ENCODE data around the gene SLC27A2.

The SLC27A2 gene

GRCh38 chr15:50277370-50277769 lies 95.4 kb downstream of the SLC27A2 start:
- no peak overlapping the region for H3K4me3 ChIP-seq (ENCODE audit: low read length)
- no peak for DNase-seq (ENCODE audit: low read depth)
- no peak for TF ChIP-seq CTCF (IDR thresholded peaks at IDR 0.05; ENCODE audit: insufficient read depth, low read depth, low read length, missing control alignments)

GRCh38 chr15:50278496-50278895 lies 96.5 kb downstream of the SLC27A2 start:
- TF ChIP-seq CTCF (IDR thresholded peaks at IDR 0.05; ENCODE audit: insufficient read depth, low read depth, low read length, missing control alignments) = no peak
- DNase-seq (ENCODE audit: low read depth) = no peak

GRCh38 chr15:50280271-50280670 lies 98.3 kb downstream of the SLC27A2 start:
- no peak for TF ChIP-seq CTCF (IDR thresholded peaks at IDR 0.05; ENCODE audit: insufficient read depth, low read depth, low read length, missing control alignments)
- H3K4me3 ChIP-seq (ENCODE audit: low read length) = no peak overlapping the region
- peak; percentile 60 for DNase-seq (ENCODE audit: low read depth)

More at GRCh38 chr15:50278496-50278895, 96.5 kb downstream of the SLC27A2 start:
- no peak overlapping the region for H3K4me3 ChIP-seq (ENCODE audit: low read length)

- DNase-seq (ENCODE audit: low read depth) = no peak
- no peak overlapping the region for H3K4me3 ChIP-seq (ENCODE audit: low read length)
- no peak for TF ChIP-seq CTCF (IDR thresholded peaks at IDR 0.05; ENCODE audit: insufficient read depth, low read depth, low read length, missing control alignments)
These were observed 99.4 kb downstream of the SLC27A2 start for GRCh38 chr15:50281427-50281826.
